A673 (cell line): Measurements from ENCODE around the gene STAMBPL1. TPM values are rescaled to one million over a fixed set of nuclear protein-coding genes. Genes with fewer than 3 reads are reported as not detected.
A peak's percentile ranks its signal among the peaks of the same experiment; 100 is the strongest.

Source experiments
- BruUV-seq: library from RNA; stranded (reverse); fragments of 400-500 nt; replicated peaks from 2 replicates; lab custom pipeline; 2021; lab: Mats Ljungman, UMichigan
- CTCF ChIA-PET: fragments of 300-600 bp; sonication (Branson Sonifier 250); formaldehyde crosslinking; loops from one replicate; lab custom pipeline; 2022; ENCODE audit warnings: antibody characterized with exemption; lab: Charles Lee
- POLR2A ChIA-PET: fragments of 300-600 bp; sonication (Branson Sonifier 250); formaldehyde crosslinking; loops from one replicate; lab custom pipeline; 2022; ENCODE audit warnings: antibody characterized with exemption; ENCODE audit not compliant: low non-redundant PET; lab: Charles Lee
- DNase-seq: peaks from one replicate; pipeline ENCODE4 v3.0.0-alpha.2; 2015; ENCODE audit warnings: low spot score
- H3K27ac ChIP-seq: fragments of 200-600 bp; sonication (generic); 2 replicates; pipeline ENCODE4 v1.5.1; 2016; ENCODE audit warnings: mixed run types, low read depth, mild to moderate bottlenecking, mixed read lengths, antibody characterized with exemption, low read length; ENCODE audit not compliant: poor library complexity, severe bottlenecking
- H3K27me3 ChIP-seq: fragments of 200-600 bp; sonication (generic); replicated peaks from 2 replicates; pipeline ENCODE4 v1.6.1; 2017; ENCODE audit warnings: mixed run types, low read depth, mild to moderate bottlenecking, mixed read lengths, antibody characterized with exemption, low read length; ENCODE audit not compliant: insufficient read depth, poor library complexity
- H3K36me3 ChIP-seq: fragments of 200-600 bp; sonication (generic); 2 replicates; pipeline ENCODE4 v1.6.1; 2016; ENCODE audit warnings: mixed run types, mild to moderate bottlenecking, mixed read lengths, antibody characterized with exemption, low read length; ENCODE audit not compliant: insufficient read depth, poor library complexity, severe bottlenecking
- H3K4me1 ChIP-seq: fragments of 200-600 bp; sonication (generic); 2 replicates; pipeline ENCODE4 v1.6.1; 2017; ENCODE audit warnings: mixed run types, mild to moderate bottlenecking, mixed read lengths, antibody characterized with exemption, low read length; ENCODE audit not compliant: insufficient read depth, poor library complexity, severe bottlenecking
- H3K4me3 ChIP-seq: fragments of 200-600 bp; sonication (generic); 2 replicates; pipeline ENCODE4 v1.5.1; 2016; ENCODE audit warnings: low read depth, mixed run types, mild to moderate bottlenecking, mixed read lengths, low read length; ENCODE audit not compliant: poor library complexity, severe bottlenecking
- H3K9me3 ChIP-seq: fragments of 200-600 bp; sonication (generic); 2 replicates; pipeline ENCODE4 v1.6.1; 2016; ENCODE audit warnings: mixed run types, low read depth, mild to moderate bottlenecking, mixed read lengths, antibody characterized with exemption, low read length; ENCODE audit not compliant: poor library complexity, severe bottlenecking
- EZH2 ChIP-seq: fragments of 200-600 bp; sonication (generic); IDR thresholded peaks from 2 replicates; pipeline ENCODE4 v1.6.1; 2017; ENCODE audit warnings: borderline replicate concordance, low read depth, mild to moderate bottlenecking, mixed read lengths, antibody characterized with exemption, low read length; ENCODE audit not compliant: poor library complexity, severe bottlenecking
- intact Hi-C: fragments of 100-400 bp; cut with micrococcal nuclease; formaldehyde crosslinking; loops from one replicate; pipeline ENCODE4 v1.10.0; 2022; ENCODE audit not compliant: unreplicated experiment
- total RNA-seq: library from RNA; stranded (reverse); gene quantifications from 2 replicates; pipeline ENCODE4 v1.2.3, GENCODE V29; 2021
- TF ChIP-seq, protein P1 (sequence below): fragments of 300-800, 200-600 bp; sonication (generic); conservative IDR thresholded peaks from 2 replicates; pipeline ENCODE4 v1.5.1; 2017; ENCODE audit warnings: low read depth, mild to moderate bottlenecking, antibody characterized with exemption, low read length, moderate library complexity, mixed read lengths

STAMBPL1 gene
- total RNA-seq, 1 experiment from 2014 or later = 71.8 TPM

- Histone ChIP-seq H3K4me3 (no peak overlapping the region), H3K27me3 (no peaks in the 10 kb centered on the region), H3K36me3 (peaks cover 58% of the 10 kb centered on the region), H3K27ac (peak overlapping the region; percentile 72), H3K9me3 (no peaks in the 10 kb centered on the region), H3K4me1 (peaks cover 33% of the 10 kb centered on the region)
- ChIA-PET CTCF (no interaction called here), POLR2A (no interaction called here)
- TF ChIP-seq, protein P1, sequence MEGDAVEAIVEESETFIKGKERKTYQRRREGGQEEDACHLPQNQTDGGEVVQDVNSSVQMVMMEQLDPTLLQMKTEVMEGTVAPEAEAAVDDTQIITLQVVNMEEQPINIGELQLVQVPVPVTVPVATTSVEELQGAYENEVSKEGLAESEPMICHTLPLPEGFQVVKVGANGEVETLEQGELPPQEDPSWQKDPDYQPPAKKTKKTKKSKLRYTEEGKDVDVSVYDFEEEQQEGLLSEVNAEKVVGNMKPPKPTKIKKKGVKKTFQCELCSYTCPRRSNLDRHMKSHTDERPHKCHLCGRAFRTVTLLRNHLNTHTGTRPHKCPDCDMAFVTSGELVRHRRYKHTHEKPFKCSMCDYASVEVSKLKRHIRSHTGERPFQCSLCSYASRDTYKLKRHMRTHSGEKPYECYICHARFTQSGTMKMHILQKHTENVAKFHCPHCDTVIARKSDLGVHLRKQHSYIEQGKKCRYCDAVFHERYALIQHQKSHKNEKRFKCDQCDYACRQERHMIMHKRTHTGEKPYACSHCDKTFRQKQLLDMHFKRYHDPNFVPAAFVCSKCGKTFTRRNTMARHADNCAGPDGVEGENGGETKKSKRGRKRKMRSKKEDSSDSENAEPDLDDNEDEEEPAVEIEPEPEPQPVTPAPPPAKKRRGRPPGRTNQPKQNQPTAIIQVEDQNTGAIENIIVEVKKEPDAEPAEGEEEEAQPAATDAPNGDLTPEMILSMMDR = no peak
- TF ChIP-seq EZH2 = no peak
- no TSS peak for BruUV-seq
- DNase-seq = peak; percentile 60
- intact Hi-C loops = no loop called here
These were observed 33.1 kb downstream of the STAMBPL1 start for GRCh38 chr10:88913127-88913526.

DNA sequence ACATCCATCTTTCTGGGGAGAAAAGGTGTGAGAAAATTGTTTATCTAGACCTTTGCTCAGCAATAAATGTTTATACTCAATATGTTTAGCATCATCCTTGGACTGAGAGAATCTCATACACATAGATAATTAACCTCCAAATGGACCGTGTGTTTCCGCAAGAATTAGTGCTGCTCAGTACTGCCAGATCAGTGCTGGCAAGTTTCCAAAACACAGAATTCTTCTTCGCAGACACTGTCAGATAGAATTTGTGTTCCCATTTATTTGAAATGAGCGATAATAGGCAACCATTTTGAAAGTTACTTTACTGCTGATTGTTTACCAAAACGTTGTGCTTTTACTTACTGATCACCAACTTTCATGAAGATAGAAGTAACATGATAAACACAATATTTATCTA, 33.7 kb downstream of the STAMBPL1 start:
- Histone ChIP-seq H3K27ac (peak overlapping the region; percentile 72), H3K36me3 (peaks cover 59% of the 10 kb centered on the region), H3K27me3 (no peaks in the 10 kb centered on the region), H3K4me1 (peaks cover 33% of the 10 kb centered on the region), H3K4me3 (no peak overlapping the region), H3K9me3 (no peaks in the 10 kb centered on the region)
- intact Hi-C loops = no loop called here
- TF ChIP-seq EZH2 = no peak
- TF ChIP-seq, protein P1 = no peak
- peak; percentile 61 for DNase-seq
- BruUV-seq = no TSS peak
- CTCF ChIA-PET = no interaction called here
- POLR2A ChIA-PET = no interaction called here

DNA sequence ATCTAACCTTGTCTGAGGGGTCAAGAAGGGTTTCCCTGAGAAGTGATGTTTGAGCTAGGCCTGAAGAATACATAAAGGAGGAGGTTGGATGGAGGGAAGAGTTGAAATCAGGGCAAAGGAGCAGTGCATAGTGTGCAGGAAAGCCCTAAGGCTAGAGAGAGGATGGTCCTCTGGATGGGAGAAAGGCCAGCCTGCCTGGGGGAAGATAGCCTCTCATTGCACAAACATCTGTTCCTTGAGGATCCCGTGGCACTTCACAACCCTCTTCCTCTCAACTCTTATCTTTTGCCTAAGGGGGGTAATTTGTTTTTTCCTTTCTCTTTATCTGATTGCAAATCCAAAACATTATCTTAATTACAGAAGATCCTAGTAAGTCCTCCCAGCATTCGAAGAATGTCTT, 35.7 kb downstream of the STAMBPL1 start:
- ChIA-PET CTCF (no interaction called here), POLR2A (no interaction called here)
- no peak overlapping the region for H3K4me3 ChIP-seq
- TF ChIP-seq, protein P1 = no peak
- no peak for TF ChIP-seq EZH2
- H3K9me3 ChIP-seq = no peaks in the 10 kb centered on the region
- intact Hi-C loops = no loop called here
- H3K27me3 ChIP-seq = no peaks in the 10 kb centered on the region
- H3K27ac ChIP-seq = no peak overlapping the region
- H3K36me3 ChIP-seq = peaks cover 48% of the 10 kb centered on the region
- no TSS peak for BruUV-seq
- H3K4me1 ChIP-seq = peaks cover 33% of the 10 kb centered on the region
- no peak for DNase-seq
